Lung microvascular endothelial cell (primary cell): Measurements from ENCODE around the gene CCR9. TPM values are rescaled to one million over a fixed set of nuclear protein-coding genes. Genes with fewer than 3 reads are reported as not detected.

Source experiments
- DNase-seq, 2 donors: peaks; one replicate each; pipeline versions ENCODE4 v3.0.0 to v3.0.0-alpha.2; 2010; ENCODE audit warnings: low read depth in 2 of 2
- total RNA-seq: library from RNA; depleted of rRNA; stranded (reverse); fragments of >200 nt; gene quantifications from 2 replicates; pipeline ENCODE4 v1.2.1, GENCODE V29; 2014

The CCR9 gene
- total RNA-seq, 1 donor from 2014 or later: not detected

DNA sequence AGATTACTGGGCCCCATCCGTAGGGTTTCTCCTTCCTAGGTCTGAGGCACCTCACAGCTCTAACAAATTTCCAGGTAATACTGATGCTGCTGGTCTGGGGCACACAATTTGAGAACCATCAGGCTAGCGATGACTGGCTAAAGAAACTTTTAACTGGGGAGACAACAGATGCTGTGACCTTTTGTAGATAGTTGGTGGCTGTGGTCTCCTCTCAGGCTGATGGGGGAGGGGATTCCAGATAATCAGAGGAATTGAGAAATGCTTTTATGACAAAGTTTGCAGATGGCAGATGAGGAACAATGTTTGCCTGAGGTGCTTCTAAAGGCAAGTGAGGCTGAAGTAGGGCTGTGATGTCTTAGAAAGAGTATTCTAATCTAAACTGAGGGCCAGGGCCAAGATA is 13.8 kb upstream of the CCR9 start:
- DNase-seq: no peak

DNA sequence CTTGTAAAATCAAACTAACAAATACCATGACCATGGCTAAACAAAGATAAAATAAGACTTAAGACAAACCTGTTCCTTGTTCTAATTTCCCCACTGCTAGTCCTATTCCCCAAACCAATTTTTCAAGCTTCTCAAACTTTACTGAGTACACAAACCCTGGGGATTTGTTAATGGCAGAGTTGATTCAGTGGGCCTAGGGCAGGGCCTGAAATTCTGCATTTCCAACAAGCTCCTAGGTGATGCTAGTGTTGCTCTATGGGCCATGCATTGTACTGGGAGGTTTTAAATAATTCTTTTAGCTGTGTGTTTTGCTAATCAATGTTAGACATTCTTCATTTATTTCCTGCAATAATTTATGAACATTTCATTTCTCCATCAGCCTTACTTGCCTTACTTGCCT is 13.3 kb upstream of the CCR9 start:
- no peak for DNase-seq

DNA sequence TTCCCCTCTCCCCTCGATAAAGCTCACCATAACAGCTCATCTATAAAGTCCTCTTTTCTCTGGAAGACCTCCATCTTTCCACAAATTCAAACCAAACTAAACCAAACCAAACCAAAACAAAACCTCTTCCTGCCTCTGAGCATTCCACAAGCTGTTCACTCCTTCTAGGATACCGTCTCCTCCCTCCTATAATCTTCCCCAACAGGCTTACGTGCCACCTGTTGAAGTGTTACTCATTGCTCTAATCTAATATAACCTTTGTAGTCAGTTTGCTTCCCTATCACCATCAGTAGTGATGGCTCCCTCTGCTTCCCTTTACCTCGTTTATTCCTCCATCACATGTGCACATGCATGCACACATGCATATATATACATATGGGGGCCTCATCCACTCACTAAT is 12.7 kb upstream of the CCR9 start:
- no peak for DNase-seq

DNA sequence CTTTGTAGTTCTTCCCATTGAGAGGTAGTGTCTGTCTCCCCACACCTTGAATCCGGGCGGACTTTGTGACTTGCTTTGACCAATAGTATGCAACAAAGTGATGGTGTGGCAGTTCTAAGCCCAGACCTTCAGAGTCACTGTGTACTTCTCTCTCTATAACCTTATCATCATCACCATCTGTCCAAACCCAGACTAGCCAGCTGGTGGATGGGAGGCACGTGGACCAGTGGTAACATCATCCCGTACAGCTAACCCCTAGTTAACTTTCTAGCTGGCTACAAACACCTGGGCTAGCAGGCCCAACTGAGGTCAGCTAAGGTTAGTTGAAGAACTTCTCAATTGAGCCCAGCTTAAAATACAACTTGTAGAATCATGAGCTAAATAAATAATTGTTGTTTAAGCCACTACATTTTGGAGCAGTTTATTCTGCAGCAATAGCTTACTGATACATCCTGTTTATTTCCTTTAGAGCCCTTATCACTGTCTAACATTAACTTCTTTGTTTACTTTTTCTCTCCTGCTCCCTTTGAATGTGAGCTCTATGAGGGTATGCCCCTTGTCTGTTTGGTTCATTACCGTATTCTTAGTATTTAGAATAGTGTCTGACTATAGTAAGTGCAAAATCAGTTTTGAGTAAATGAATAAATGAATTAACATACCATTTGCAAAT is 11.5 kb upstream of the CCR9 start:
- no peak for DNase-seq

DNA sequence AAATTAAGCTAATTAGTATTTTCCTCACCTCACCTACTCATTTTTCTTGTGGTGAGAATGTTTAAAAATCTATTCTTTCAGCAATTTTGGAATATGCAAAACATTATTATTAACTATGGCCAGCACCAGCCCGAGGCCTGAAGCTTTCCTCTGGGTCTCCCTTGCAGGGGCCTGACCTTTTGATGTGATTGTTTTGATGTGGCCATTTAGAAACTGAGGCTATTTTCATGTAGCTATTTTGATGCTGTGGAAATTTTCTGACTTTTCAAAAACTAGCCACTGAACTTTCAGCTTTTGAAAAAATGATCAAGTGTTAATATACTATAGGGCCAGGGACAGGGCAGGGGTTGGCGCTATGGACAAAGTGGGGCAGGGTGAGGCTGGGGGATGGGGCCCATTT is 8.2 kb upstream of the CCR9 start:
- DNase-seq: no peak

DNA sequence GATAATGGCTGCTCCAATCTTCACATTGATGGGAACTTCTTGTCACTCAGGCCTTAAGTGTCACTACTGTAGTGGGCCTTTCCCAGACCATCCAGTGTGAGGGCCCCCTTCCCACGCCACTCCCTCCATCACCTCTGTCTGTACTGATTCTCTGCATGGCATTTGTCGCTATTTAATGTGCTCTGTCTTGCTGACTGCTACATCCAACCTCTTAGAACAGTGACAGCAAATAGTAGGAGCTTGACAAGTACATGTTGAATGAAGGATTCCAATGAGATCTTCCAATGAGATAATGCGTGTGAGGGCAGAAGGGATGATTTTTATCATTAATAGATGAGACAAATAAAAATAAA is 5.6 kb upstream of the CCR9 start:
- no peak for DNase-seq

DNA sequence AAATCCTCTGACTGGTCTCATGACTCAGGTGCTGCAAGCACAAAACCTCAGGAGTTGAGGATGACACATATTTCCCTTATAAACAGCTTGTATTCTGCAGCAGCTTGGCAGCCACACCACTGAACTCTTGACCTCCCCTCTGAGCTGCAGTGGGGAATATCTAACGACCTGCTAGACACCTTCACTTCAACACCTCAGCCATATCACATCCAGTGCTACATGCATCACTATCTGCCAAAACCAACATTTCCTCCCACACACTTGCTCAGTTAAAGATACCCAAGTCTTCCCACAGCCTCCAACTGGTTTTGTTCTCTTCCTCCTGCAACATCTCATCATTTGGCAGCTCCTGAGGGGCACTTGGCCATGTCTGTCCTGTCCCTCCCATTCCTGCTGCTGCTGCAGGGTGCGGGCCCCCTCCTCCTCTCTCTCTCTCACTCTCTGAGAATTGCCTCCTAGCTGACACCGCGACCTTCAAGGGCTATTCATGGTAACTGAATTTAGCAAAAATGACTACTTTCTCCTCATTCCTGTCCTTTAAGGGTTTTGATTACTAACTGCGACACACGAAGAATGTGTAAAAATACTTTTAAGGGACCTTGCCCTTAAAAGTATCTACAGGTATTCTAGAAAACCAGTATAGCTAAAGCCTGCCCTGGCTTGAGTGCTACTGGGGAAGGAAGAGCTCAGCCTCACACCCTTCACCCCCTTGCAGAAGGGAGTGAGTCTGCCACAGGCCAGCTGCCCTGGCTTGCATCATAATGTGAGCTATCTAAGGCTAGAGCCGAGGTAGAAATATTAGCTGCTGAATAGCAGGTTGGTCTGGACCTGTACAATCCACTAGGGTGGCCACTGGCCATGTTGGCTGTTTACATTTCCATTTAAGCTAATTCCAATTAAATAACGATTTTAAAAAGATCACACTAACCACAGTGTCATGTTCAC is 5.0 kb upstream of the CCR9 start:
- no peak for DNase-seq

DNA sequence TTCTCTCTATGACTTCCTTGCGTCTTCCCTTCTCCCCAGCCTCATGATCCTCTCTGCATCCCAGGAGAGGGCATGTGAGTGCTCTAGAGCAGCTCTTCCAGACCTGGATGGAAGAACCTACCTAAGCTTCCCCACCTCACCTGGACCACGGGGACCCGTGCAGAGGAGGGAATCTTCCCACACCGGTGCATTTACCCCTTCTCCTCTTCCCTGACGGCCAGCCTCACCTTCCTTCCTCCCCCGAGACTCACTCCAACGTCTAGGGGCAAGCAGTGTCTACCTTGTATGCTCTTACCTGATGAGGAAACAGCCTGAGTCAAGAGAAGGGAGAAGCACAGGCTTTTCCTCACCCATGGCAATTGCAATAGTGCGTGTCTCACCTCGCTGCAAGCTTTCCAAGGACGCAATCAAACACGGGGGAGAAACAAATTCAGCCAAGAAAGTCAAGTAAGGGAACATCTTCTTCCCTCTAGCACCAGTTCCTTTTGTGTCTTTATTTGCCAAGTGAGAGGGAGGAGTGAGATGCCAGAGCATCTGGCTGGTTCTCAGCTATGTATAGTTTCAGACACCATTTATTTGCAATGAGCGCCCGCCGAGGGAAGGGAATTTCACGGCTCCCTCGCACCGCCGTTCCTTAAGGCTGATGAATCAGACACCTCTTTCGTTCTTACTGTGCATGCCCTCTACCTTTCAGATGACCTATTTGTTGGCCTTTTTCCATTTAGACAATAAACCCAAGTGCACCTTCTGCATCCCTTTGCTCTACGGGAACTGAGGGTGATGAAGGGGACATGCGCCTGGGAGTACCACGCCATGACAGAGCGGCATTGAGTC is 1.8 kb upstream of the CCR9 start:
- no peak for DNase-seq

DNA sequence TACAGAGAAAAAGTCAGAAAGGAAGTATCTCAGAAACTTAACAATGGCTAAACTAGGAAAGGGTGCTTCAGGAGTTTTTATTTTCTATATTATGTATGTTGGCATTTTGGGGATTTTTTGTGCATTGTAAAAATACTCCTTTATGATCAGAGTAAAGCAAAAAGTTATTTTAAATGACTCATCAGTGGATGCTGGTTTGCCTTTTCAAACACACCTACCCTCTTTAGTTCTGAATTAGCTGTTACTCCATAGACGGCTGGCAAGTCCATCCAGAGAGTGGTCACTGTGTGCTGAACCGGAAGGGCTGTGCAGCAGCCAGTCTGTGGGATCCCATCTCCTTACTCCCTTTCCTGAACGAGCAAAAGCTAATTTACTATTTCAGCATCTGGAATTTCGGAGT is 942 bp downstream of the CCR9 start:
- DNase-seq: no peak

DNA sequence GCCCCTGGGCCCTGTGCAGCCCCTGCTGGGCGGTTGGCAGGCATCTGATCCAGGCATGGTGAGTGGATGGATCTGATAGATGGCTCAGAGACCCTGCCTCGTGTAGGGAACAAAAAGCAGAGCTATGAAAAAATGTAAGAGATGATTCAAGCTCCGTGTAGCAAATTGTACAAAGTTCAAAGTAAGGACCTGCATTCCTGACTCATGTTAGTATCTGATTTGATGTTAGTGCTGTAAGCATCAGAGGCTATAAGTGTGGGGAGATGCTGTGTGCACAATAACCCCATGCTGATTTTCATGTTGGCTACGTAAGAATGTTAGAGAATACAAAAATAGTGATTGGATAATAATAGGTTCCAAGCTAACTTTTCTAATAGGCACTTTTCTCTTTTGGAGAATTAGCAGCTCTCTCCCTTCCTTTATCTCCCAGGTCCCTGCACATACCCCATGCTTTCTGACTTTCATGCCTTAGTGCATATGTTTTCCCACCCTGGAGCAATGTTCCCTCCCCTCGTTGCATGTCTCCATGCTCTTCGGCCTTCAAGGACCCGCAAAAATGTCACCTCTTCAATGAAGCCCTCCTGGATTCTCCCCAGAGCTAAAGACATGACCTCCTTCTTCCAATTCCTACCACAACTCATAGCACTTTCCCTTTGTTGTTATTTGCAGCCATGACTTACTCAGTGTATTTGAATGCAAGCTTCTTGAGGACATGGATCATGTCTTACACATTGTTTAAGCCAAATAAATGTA is 1.6 kb downstream of the CCR9 start:
- DNase-seq: no peak

DNA sequence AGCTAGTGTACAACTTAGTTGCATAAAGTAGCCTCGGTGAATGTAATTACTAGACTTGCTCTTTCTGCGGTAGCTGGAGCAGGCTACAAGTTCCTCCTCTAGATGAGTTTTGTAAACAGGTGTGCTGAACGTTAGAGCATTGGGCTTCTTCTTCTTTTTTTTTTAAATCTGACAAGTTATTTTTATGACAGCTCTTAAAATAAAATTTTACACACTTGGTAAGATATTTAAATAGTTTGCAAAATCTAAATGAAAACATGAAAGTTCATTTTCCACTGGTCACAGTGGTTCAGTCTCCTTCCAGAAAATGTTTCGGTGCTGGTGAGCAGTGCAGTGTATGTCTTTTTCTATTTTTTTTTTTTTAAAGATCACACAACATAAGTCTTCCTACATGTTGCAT is 3.0 kb downstream of the CCR9 start:
- no peak for DNase-seq

DNA sequence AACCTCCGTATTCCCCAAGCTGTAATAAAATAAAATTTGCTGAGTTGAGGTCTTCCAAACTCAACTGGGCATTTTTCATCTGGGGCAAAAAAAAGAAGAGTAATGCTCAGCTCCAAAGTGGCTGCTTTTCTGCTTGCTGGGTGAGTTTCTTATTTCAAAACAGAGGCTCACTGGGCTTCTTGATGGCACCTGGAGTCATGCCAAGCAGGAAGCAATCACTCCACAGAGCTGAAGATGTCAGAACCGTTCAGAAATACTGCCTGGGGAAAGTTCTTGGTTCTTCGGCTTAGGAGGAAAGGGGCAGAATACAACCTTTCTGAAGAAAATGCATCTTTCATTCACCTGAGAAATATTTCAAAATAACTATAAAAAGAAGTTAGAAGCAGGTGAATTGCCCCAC is 4.1 kb downstream of the CCR9 start:
- DNase-seq: peak in 1 of 2 donors; percentile 10

DNA sequence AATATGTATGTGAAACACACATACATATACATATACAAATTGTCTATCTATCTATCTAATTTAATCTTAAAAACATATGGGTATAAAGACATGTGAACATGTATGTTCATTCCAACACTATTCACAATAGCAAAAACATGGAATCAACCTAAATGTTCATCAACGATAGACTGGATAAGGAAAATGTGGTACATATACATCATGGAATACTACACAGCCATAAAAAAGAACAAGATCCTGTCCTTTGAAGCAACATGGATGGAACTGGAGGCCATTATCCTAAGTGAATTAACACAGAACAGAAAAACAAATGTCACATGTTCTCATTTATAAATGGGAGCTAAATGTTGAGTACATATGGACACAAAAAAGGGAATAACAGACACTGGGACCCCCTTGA is 5.8 kb downstream of the CCR9 start:
- no peak for DNase-seq

DNA sequence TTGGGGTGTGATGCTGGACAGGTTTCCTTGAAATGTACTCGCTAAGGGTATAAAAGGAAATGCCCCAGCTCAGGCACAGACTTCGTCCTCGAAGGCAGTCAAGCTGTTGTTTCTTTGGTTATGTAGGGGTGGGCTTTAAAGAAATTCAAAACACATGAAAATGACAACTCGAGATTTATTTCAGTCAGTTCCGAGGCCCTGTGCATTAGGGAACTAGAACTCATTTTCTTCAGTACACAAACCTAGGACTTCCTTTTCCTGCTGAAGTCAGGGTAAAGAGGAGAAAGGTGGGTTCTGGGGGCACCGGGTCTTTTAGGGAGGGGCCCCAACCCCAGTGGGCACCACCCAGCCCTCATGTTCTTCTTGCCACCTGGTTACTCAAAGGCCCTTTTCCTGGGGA is 7.7 kb downstream of the CCR9 start:
- DNase-seq: no peak

DNA sequence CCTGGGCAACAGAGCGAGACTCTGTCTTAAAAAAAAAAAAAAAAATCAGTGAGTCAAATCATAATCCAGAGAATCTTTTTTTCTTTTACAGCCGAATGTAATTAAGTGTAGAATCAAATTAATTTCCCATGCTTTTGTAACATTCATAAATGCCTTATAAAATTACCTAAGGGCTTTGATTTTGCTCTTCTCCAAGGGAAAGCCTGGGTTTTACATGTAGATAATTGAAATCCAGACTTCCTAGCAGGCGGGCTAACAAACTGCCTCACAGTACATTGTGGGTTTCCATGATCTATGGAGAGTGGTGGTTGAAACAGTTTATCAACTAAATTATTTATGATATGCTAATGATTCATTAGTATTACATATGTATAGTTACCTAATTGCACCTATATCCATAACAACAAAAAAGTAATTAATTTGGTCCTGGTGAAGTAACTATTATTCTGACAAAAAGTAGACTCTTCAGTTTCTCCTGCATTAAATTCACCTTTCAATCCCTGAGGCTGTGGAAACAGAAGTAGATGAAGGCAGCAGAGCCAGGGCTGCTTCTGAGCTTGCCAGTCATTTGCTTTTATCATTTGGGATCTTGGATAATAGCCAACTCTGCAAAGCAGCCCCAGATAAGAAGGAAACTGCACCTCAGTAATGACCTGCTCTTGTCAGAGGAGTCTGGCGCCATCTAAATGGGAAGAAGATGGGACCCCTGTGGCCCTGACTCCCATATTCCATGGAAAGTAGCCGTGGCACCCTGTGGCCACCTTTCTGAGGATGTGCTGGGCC is 9.5 kb downstream of the CCR9 start:
- no peak for DNase-seq

DNA sequence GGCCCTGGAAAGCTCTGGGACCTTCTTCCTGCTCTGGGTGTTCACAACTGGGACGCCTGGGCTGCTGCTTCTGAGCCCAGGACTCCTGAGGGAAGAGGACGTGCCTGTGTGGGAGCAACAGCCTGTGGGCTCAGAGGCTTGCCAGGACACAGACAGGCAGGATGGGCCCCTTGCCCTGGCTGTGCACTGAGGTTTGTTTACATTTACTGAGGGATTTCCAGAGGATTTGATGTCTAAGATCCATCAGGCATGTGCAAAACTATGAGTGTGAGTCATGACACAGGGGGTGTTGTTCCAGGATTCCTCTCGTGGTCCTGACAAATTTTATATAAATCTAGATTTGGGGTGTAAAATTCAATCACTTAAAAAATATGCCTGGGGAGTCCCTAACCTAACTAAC is 10.6 kb downstream of the CCR9 start:
- DNase-seq: peak in 1 of 2 donors; percentile 23

DNA sequence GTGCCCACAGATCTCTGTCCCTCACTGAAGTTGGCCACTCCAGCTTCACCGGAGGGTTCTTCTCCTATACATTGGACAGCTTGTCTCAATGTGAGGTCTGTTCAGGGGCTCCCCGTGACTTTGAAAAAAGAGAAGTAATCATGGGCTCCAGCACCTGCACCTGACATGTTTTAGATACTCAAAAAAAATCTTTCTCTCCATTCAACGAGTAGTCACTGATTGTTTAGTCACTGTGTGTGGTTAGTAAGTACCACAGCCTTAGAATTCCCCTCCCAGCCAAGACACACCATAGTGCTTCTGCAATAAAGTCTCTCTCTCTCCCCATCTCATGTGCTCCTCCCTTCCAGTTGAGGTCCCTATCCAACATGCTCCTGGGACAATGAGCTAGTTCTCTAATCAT is 18.6 kb downstream of the CCR9 start:
- no peak for DNase-seq

DNA sequence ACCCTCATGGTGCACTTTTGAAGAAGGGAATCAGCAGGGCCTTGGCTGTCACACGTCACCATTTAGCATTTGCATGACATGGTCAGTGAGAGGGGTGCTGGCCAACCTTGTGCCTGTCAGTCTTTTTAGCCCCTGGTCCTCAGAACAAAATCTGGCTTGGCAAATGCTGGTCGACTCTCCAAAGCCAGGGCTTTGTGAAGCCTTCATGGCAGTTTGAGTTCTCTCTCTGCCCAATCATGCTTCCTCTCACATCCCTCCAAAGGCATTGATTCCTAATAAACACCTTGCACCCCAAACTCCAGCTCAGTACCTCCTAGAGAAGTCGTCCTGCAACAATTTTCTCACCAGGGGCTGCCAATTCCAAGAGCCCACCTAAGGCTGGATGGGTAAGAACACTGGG is 19.4 kb downstream of the CCR9 start:
- DNase-seq: no peak

DNA sequence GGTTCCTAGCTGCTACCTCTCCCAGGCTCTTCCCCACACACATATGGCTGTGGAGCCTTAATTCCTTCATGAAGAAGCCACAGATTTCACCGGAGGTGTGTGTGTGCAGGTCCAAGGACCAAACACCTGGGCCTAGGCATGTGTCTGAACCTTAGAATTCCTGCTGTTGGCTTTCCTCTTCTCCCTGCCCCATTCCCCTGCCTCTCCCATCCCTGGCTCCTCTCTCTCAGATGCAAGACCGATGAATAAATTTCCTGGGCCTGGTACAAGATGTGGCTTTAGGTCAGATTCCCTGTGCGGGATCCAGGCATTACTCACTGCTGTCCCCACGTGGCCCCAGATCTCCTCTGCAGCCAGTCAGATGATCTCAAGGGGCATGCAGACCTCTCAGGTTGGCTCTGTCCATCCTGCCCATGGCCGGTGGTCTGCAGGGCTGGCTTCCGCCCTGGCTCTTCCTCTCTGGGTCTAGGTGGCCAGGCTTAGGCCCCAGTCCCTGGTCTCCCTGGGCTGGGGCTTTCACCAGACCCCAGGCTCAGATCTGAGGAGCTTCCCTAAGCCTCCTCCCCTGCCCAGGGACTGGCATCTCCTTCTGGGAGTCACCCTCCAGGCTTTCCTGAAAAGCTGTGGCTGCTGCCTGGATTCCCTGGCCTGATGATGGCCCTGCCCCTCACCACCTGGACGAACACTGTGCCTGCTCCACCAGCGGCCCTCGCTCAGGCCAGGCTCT is 20.5 kb downstream of the CCR9 start:
- peak; percentile 23 to 64 for DNase-seq
